Stimulated activated CD8-positive, alpha-beta memory T cell treated with anti-CD3 and anti-CD28 coated beads, Interleukin-15, amount 100 ng/mL, for 4 hours (primary cell): ENCODE data around the gene SSH3.

ENCODE experiments used
- DNase-seq, 2 donors: peaks; one replicate each; pipeline ENCODE4 v3.0.0-alpha.2; 2020; ENCODE audit warnings: low read depth in 2 of 2

SSH3 gene

GRCh38 chr11:67268081-67268961, 35.0 kb upstream of the SSH3 start:
- DNase-seq = no peak

DNA sequence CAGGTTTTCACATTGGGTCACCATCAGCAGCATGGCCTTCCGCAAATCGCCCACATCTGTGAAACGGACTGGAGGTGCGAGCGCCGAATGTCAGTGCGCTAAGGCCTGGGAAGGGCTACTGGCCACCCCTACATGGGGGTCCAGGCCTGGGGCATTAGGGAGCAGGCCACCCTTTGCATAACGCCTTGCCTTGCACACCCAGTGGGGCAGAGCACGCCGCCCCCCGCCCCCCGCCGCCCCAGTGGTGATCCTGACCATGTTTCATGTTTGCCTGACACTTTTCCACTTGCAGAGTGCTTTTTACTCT, 34.4 kb upstream of the SSH3 start:
- DNase-seq = no peak

DNA sequence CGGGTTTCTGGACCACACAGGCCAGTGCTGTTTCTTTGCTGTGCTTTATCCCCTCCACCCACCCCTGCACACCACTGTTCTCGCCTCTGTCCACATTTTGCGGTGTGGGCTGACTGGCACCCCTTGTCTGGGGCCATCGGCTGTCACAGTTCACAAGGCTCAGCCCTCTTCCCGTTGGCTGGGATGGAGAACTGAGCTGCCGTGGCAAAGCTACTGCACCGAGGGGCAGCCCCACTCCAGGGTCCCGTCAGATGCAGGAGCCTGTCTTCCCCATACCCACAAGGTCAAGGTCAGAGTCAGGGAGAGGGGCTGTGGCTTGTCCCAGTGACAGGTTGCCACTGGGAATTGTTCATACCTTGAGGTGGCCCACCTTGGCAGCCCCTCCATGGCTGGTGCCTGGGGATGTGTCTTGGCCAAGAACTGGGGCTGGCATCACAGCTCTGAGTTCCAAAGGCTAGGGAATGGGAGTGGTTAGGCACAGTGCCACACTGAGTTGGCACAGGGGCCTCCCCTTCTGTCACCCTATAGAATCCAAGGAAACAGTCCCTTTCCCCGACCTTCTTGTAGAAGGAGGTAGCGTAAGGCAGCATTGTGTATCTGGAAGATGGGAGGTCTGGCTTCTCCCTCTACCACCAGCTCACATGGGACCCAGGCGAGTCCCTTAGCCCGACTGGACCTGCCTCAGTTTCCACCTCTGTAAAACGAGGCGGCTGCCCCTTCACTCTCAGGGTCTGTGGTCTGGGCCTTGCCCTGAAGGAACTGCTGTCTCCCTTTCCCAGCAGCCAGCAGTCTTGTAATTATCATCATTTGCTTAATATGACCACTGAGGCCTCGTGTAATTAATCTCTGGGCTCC, 33.7 kb upstream of the SSH3 start:
- DNase-seq = no peak

GRCh38 chr11:67270256-67271204, 32.8 kb upstream of the SSH3 start:
- DNase-seq = no peak

GRCh38 chr11:67271205-67271540, 32.2 kb upstream of the SSH3 start:
- no peak for DNase-seq

DNA sequence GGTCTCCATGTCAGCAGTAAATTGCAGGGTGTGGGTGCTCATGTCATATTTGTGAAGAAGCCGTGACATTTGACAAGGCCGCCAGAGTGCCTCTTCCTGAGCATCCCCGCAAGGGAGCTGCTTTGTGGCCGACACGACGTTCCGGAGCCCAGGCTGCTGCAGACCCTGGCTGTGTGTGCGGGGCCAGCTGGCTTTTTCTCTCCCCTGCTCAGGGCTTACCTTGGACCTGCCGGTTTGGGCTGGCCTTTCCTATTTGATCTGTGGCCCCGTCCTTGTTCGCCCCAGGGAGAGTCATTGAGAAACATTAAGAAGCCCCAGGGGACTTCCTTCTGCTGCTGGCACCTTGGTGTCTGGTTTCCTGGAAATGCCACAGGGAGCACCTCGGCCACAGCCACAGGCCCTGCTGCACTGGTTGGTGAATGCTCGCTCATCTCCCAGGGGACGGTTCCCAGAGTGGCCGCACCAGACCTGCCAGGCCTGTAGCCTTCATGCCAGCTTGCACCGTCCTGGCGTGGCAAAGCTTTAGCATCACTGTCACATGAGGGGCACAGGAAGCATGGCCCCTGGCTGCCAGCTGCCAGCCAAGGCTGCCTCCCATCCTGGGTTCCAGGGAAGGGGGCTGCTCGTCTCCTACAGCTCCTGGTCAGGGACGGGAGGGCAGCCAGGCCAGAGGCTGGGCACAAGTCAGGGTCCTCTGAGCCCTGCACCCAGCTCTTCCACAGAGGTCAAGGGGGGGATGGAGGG, 31.6 kb upstream of the SSH3 start:
- DNase-seq = no peak

DNA sequence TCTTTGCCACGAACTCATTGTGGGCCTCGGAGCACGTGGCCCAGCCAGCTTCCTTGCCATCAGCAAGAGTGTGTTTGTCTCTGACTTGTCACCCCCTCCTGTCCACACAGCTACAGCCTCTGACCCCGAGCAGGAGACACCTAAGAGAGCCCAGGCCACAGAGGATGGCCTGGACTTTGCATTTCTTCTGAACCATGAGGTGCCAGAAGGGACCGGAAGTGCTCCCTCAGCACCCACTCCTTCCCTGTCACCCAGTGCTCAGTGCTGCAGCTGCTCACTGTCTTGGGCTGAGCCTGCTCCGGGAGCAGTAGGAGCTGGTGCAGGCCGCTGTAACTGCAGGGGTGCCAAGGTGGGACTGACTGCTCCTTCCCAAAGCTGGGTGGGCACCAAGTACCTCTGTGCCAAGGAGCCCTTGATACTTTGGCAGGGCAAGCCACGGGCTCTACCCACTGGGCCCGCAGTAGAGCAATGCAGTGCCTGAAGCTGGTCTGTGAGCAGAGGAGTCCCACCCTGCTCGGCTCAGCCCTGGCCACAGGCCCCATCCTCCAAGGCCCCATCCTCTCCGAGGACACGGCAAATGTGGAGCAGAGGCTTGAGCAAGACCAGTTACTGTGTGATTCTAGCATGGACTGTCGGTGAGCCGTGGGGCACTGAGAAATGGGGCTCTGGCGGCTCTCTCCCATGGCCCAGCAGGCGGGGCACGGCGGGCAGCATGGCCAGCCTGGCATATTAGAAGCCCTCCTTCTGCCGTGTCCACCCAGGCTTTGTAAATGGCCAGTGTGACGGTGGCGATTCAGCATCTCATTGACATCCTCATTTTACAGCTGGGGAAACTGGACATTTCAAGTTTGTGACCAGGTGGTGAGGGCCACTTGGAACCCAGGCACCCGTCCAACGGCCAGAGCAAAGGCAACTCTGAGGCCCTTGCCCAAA, 30.7 kb upstream of the SSH3 start:
- DNase-seq = no peak

- no peak for DNase-seq
Measured at GRCh38 chr11:67273260-67273990, 29.9 kb upstream of the SSH3 start.

GRCh38 chr11:67274768-67275605, 28.3 kb upstream of the SSH3 start:
- DNase-seq = no peak

DNA sequence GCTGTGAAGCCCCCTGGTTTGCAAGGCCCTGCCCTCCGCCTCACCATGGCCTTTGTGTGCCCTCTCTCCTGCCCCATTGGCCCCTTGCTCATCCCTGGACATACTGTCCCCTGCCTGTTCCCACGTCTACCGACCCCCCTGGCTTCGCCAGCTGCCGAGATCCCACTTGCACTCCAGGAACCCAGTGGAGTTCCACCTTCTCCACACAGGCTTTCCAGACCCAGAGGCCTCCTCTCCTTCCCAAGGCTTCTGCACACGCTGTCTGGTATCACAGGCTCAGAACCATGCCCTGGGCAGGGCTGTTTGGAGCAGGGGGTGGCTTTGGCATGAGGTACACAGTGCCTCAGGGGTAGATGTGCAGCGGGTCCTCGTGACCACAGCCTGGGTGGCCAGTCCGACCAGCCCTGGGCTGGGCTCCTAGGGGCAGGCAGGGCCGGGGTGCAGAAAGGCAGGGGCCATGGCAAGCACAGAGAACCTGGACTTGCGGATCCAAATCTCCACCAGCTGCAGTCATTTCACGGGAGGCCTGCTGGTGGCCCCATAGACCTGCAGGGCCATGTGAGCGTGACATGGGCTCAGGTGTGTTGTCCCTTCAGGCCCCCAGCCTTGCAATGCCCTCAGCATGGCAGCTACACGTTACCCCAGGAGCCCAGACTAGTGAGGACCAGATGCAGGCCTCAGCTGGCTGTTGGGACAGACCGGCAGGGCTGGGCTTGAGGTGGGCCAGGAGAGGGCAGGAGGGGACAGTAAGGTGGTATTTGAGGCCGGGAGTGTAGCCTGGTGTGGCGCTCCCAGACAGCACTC, 27.5 kb upstream of the SSH3 start:
- no peak for DNase-seq

DNA sequence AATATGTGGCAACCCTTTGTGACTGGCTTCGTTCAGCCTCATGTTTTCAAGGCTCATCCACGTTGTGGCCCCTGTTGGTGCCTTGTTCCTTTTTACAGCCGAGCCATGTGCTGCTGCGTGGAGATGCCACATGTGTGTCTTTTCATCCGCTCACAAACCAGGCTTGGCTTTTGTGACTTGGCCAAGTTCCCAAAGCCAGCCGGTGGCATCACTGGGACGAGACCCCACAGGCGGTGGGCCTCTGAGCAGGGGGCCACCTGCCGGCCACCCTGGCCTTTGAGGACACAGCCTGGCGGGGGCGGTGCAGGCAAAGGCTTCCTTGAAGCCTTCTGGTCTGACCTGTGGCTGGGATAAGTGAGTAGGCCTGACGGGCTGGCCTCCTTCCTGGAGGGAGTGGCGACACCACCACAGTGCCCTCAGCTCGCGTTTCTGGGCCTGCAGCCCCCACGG, 26.5 kb upstream of the SSH3 start:
- no peak for DNase-seq

GRCh38 chr11:67277231-67277961, 25.9 kb upstream of the SSH3 start:
- peak; percentile 76 to 77 for DNase-seq

- DNase-seq = no peak
Measured at GRCh38 chr11:67278135-67278938, 25.0 kb upstream of the SSH3 start.

DNA sequence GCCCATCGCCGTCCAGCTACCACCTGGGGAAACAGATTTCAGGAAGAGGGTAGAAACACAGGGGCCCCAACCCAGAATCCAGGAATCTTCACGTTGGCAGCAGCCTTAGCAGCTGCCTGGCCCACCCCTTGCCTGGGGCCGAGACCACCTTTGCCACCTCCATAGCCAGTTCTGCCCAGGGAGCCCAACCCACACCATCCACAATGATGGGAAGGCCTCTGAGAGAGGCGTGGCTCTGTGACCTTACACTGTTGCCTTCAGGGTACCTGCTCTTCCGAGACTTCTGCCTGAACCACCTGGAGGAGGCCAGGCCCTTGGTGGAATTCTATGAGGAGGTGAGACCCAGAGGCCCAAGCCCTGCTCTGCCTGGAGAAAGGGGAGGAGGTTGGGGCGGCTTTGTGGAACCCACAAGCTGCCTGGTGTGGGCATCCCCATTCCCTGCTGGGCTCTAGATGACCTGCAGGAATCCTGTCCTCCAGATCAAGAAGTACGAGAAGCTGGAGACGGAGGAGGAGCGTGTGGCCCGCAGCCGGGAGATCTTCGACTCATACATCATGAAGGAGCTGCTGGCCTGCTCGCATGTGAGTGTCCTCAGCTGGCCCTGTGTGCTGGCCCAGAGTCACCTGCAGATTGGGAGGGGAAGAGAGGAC, 24.3 kb upstream of the SSH3 start:
- no peak for DNase-seq

- DNase-seq = no peak
Measured at GRCh38 chr11:67279589-67280340, 23.6 kb upstream of the SSH3 start.
